GM21576 (cell line): Measurements from ENCODE around the gene PAX5.

ENCODE experiments used
- ATAC-seq: cut with Tn5 transposase; IDR thresholded peaks from one replicate; pipeline ENCODE4 v1.9.1; 2021; ENCODE audit warnings: mild to moderate bottlenecking, moderate library complexity; ENCODE audit not compliant: unreplicated experiment

The PAX5 gene

DNA sequence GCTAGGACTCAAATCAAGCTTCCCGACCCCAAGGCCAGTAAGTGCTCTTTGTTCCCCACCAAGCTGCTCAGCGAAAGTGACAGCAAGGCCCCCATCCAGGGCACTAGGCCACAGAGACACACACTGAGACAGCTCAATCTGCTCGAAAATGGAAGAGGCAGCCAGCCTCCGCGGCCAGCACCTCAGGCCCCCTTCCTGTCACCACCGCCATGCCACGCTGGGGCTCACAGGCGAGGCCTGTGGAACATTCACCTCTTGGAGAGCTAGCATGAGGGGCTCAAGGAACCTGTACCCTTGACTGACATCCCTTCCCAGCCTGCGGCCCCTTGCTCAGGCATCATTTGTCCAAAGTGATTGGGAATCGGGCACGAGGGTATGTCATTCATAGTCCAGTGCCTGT, 71.4 kb downstream of the PAX5 start:
- ATAC-seq, result no peak

DNA sequence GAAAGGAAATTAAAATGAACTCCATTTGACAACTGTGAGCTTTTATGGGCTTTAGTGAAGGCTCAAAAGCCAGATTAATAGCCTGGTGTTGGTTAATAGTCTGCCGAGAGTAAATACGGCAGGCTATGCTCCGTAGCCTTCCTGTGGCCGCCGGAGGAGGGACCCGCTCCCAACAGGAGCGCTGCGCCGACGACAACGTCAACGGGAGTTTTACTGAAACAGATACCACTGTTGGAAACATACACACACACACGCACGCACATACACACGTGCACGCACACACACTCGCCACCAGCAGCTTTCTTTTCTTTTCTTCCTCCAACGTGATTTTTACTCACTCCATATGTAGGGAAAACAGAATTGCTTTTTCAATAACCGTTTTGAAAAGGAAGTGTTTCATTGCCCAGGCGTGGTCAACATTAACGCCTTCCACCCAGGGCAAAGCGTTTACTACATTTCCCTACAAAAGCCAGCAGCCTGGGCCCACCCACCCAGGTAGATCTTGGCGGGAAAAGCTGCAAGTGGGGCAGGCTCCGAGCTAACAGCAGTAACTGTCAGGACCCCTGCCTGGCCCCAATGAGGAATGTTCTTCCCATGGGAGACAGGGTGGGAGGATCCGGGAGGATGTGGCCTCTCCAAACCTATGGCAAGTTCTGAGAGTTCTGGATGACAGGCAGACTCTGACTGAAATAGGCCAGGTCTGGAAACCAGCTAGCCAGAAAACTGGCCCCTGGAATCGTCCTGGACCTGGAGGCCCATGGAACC, 72.3 kb downstream of the PAX5 start:
- ATAC-seq, result no peak

DNA sequence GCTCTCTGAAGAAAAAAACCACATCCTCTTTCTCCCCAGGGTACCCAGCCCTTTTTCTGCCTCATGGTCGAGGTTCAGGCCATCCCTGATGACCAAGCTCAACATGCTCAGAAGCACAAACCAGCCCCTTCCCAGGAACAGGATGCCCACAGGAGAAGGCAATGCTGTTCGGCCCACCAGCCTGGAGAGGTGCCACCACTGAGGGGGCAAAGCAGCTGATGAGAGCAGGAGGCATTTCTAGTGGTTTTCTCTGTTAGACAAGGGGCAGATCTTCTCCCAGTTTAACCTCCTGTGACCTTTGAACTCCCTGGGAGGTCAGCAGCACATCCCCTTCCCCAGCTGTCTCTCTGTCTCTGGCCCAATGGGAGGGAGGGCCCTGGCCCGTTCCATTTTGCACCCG, 73.0 kb downstream of the PAX5 start:
- no peak for ATAC-seq

DNA sequence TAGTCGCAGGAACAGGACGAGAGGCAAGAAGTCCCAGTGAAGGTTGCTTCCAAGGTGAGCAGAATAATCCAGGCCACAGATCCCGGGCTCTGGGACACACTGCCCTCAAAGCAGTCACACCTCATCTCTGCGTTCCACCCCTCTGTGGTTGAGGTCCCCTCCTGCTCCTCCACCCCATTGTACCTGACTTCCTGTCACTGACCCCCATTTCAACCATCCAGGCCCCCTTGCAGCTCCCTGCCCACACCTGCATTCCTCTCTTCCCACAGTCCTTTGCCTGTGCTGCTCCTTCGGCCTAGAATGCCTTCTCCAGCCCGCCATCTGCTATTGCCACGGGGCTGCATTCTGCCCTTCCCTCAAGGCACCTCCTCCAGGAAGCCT, 73.5 kb downstream of the PAX5 start:
- ATAC-seq, result no peak

GRCh38 chr9:36959681-36960574, 74.1 kb downstream of the PAX5 start:
- ATAC-seq, result no peak

DNA sequence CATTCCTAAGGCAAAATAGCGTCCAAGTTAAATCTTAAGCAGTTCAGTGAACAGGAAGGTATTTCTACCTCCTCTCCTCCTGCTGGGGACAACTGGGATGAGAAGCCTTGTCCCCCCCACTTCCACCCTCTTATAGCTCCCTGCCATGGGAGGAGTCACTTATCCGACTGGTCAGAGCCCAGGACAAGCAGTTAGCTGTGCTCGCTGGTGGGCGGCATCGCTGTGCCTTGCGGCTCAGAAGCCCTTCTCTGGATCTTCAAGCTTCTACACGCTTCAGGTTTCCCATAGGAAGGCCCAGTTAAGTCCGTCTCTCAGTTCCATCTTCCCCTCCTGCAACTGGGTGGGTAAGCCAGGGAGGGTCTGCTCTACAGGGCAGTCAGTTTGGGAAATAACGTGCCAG, 77.2 kb downstream of the PAX5 start:
- no peak for ATAC-seq

GRCh38 chr9:36950389-36950788, 83.7 kb downstream of the PAX5 start:
- ATAC-seq, result no peak

- ATAC-seq, result no peak
These were observed 84.6 kb downstream of the PAX5 start for GRCh38 chr9:36949466-36949865.

GRCh38 chr9:36948051-36948450, 86.0 kb downstream of the PAX5 start:
- no peak for ATAC-seq

DNA sequence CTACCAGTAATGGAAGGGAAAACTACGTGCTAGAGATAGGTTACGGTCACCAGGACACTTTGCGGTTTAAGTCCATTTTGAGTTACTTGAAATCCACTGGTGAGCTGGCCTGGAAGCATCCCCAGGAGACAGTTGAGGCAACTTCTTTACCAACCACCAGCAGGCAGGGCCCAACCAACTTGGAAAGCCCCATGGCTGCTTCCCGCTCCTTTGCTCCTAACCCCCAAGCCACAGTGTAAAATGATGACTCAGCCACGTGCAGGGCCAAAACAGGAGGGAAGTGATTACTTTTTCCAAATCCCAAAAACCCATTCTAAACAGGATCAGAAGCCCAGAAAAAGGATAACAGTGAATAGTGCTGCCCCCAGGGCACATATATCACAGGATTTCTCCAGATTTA, 87.4 kb downstream of the PAX5 start:
- ATAC-seq, result no peak

GRCh38 chr9:36945999-36946398, 88.1 kb downstream of the PAX5 start:
- ATAC-seq, result no peak

DNA sequence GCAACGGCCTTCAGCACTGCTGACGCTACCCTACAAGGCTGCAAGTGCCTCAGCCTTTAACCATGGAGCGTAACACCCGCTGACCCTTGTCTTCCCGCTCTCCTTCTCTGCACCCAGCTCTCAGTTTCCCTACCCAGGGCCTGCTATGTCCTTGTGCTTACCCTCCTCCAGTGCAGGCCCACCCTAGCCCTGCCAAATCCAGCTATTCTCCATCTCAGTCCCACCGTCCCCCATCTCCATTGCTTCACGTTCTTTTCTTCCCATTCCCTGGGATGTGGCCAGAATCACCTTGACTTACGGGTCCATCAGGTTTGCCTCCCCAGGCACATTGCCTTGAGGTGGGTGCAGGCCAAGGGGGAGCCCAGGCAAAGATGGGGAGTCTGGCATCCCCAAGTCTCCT, 91.2 kb downstream of the PAX5 start:
- no peak for ATAC-seq

GRCh38 chr9:36941441-36941840, 92.6 kb downstream of the PAX5 start:
- ATAC-seq, result no peak

DNA sequence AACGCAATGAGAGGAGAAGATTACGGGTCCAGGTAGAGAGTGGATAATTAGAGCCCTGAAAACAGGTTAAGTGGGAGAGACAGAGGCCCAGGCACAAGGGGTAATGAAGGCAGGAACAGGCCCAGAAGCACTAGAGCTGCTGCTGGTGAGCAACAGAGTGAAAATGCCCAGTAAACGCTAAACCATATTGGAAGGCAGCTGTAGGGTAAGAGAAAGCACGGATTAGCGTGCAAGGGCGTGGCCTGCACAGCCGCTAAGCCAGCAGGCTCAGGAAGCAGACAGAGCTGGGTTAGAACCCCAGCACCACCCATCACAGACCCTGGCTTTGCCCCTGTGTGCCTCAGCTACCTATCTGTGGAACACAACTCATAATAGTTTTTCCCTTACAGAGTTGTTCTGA, 93.2 kb downstream of the PAX5 start:
- ATAC-seq, result no peak

- no peak for ATAC-seq
These were observed 93.6 kb downstream of the PAX5 start for GRCh38 chr9:36940500-36940853.

GRCh38 chr9:36939655-36940499, 94.2 kb downstream of the PAX5 start:
- ATAC-seq, result no peak

GRCh38 chr9:36939214-36939613, 94.9 kb downstream of the PAX5 start:
- no peak for ATAC-seq

DNA sequence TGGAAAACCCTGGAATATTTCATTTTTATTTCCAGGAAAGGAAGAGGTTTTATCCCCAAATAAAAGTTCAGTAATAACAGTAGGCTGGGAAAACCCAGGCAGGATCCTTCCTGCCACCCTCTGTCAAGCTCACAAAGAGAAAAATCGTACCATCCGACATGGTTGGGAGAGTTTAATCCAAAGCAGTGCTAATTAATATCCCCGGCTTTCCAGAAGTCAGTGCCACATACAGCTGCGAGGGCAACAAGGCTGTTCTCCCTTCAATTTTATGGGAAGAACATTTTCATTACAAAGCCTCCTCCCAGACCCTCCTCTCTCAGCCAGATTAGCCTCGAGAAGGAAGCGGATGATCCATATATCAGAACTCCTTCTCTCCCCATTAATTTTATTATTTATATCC, 95.5 kb downstream of the PAX5 start:
- no peak for ATAC-seq

- ATAC-seq, result no peak
These were observed 96.1 kb downstream of the PAX5 start for GRCh38 chr9:36937951-36938350.

DNA sequence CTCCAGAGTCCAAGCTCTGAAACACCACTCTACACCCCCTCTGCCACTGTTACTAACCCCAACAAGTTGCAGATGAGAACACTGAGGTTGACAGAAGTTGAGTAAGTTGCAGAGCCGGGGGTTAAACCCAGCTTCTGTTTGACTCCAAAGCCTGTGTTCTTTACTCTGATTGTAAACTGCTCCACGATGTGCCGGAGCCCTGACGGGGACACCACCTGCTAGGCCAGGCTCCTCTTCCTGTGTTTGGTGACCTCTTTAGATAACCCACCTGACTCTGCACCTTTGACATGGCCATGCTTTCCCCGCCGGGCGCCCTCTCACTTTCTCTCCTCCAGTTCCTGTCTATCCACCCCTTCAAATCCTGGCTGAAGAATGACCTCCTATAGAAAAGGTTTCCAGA, 96.7 kb downstream of the PAX5 start:
- ATAC-seq, result no peak

- ATAC-seq, result no peak
These were observed 97.6 kb downstream of the PAX5 start for GRCh38 chr9:36936498-36936831.
